Left lobe of liver (tissue), 2 donors: ENCODE measurements around the gene CHD9. TPM values are rescaled to one million over a fixed set of nuclear protein-coding genes. Genes with fewer than 3 reads are reported as not detected.
"Not testable (repeated sequence)": the region's sequence is repeated elsewhere in the genome, so short reads cannot be mapped to it uniquely, and the experiment has no call there.

ENCODE experiments used
- ATAC-seq: fragments of 200-7000 bp; cut with Tn5 transposase; one replicate; pipeline ENCODE4 v1.9.1; 2020; ENCODE audit warnings: mild to moderate bottlenecking, moderate library complexity
- DNase-seq: peaks from one replicate; pipeline ENCODE4 v3.0.0-alpha.2; 2020; ENCODE audit warnings: low spot score
- total RNA-seq: library from RNA; stranded (reverse); gene quantifications from one replicate; pipeline ENCODE4 v1.2.1, GENCODE V29; 2021
- donor health status: DM: no; HTN: no; CAD: no; lungs with moderate emphysema.
- donor health status: DM: no; HTN: yes; CAD: no.

CHD9 gene
- total RNA-seq, 1 donor from 2014 or later, result 34.7 TPM

DNA sequence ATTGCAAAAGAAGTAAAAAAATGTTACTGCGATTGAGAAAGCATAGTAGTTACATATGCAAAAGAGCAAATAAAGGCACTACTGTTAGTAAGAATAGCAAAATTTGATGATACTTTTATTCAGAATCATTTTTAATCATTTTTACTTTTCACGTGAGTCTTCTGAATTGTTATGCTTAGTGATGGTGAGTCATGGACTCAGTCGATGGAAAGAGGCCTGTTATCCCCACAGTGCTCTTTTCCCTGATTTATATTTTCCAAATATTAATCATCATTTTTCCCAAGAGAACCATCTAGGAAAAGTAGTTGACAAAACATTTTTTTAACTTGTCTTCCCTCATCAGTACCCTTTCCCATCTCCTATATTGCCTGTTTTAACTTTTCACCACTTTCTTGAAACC is 181.1 kb downstream of the CHD9 start:
- DNase-seq (no peak), ATAC-seq (no peak)

DNA sequence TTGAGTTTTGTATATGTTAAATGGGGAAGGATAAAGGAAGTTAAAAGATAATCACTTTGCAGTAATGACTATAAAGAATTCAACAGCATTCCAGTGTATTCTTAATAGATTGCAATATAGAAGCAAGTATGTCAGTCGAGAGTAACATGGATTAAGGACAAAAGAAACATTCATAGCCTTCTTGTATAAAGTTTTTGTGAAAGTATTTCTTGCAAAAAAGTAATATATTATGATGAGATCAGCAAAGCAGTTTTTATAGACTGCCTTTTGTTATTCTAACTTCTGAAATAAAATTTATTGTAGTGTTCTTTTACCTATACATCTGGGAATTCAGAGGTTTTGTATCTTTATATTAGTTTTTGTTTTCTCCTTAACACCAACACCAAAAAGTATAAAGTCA is 194.5 kb downstream of the CHD9 start:
- ATAC-seq, result no peak

DNA sequence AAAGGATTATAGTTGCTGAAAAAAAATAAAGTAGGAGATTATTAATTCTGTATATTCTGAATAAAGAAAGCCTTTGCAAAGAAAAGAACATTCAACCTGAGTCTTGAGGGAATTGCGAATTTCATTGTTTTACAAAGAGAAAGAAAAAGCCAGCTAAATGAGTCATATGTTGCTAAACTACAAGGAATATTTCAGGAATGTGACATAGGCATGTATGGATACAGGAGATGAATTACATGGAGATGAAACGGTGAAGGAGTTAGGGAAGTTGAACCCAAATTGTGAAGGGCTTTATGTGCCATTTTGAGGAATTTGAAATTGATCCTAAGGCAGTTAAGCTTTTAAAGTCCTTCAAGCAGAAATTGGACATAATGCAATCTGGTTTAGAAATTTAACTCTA is 202.2 kb downstream of the CHD9 start:
- no peak for DNase-seq
- no peak for ATAC-seq

More for the DNA sequence above, 194.5 kb downstream of the CHD9 start:
- DNase-seq, result no peak

DNA sequence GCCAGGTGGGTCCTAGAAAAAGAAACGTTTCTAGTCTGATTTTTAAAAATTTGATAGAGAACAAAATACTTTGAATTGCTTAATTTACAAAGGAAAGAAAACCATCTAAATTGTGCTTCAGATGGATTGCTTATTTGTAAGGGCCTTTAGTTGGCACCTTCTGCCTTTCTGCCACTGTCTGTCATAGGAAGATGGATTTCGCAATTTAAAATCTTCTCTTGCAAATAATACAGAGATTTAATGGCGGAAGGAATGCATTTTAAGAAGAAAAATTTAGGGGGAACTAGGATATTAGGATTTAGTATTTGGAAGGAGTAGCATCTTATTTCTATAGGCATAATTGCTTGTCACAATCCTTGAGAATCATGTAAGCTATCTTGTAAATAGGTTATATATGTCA is 204.0 kb downstream of the CHD9 start:
- ATAC-seq (no peak), DNase-seq (no peak)

DNA sequence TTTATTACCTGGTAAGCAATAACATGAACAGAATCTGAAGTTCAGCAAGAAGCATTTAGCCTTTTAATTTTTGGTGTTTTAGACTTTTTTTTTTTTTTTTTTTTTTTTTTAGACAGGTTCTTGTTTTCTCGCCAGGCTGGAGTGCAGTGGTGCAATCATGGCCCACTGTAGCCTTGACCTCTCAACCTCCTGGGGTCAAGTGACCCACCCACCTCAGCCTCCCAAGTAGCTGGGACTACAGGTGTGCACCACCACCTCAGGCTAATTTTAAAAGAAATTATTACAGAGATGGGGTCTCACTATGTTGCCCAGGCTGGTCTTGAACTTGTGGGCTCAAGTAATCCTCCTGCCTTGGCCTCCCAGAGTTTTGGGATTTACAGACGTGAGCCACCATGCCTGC is 206.5 kb downstream of the CHD9 start:
- no peak for ATAC-seq
- no peak for DNase-seq

DNA sequence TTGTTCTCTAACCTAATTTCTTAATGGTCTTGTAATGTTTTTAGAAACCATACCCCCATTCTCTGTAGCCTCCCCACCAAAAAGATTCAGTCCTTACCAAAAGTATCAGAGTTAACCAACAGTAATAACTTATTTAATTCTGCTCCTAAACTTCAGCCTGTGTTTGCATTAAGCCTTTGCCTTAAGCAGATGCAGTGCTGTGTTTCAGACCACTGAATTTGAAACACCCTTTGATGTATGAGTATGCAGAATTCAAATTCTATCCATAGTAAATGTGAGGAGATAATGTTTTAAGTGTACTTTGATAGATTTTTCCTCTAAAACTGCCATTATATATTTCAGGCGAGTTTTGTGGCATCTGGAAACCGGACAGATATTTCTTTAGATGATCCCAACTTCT is 207.9 kb downstream of the CHD9 start:
- no peak for DNase-seq
- ATAC-seq, result no peak

DNA sequence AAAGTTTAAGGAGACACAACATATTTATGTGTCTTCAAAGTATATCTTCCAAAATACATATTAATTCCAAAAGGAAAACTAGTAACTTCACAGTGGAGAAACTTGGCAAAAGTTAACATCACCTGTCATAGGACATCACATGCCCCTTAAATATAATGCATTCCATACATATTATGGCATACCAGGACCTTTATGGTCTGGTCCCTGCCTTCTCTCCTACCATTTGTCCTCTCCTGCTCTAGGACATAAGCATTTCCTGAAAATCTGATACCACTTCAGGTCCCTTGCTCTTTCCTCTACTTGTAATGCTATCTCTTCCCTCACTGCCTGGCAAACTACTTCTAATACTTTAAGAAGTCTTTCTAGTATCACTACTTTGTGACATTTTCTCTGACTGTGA is 211.4 kb downstream of the CHD9 start:
- ATAC-seq, result no peak
- no peak for DNase-seq

DNA sequence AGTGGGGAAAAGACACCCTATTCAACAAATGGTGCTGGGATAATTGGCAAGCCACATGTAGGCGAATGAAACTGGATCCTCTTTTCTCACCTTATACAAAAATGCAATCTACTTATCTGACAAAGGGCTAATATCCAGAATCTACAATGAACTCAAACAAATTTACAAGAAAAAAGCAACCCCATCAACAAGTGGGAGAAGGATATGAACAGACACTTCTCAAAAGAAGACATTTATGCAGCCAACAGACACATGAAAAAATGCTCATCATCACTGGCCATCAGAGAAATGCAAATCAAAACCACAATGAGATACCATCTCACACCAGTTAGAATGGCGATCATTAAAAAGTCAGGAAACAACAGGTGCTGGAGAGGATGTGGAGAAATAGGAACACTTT is 223.7 kb downstream of the CHD9 start:
- not testable (repeated sequence) for DNase-seq, ATAC-seq

DNA sequence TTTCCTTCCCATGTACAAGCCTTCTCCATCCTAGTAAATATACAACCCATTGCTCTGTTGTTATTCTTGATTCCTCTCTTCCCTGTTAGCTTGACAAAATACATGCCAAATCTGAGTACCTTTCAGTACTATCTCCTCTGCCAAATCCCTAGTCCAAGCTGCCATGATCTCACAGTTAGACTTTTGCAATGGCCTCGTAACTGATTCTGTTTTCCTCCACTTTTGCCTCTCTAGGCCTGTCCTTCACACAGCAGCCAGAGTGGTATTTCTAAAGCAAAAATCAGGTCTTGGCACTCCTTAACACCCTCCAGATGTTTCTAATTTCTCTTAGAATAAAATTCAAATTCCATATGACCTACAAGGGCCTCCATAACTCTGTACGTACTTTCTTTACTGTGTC is 226.5 kb downstream of the CHD9 start:
- DNase-seq (no peak), ATAC-seq (peak; percentile 72)

DNA sequence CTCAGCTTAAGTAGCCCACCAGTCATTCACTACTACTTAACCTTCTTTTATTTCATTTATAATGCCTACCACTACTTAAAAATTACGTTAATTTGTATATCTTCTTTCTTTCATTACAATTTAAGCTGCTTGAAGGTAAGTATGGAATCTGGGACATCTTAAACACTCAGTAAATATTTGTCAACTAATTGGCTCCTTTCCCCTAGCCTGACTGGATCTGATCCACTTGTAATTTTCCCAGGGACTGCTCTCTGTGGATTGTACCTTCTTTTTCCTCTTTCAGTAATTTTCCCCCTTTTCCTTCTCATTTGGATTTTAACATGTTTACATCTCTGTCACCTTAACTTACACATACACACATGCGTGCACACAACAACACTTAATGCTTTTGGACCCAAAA is 227.1 kb downstream of the CHD9 start:
- DNase-seq, result no peak
- peak; percentile 78 for ATAC-seq

DNA sequence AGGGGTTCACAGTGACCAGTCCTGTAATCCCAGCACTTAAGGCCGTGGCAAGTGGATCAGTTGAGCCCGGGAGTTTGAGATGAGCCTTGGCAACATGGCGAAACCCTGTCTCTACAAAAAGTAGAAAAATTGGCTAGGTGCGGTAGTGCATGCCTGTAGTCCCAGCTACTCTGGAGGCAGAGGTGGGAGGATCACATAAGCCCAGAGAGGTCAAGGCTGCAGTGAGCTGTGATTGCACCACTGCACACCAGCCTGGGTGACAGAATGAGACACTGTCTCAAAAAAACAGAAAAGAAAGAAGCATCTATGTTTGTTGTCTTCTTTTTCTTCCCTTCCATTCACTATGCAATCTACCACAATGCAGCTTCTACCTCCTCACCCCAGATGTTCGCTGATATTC is 227.5 kb downstream of the CHD9 start:
- ATAC-seq, result peak; percentile 9
- no peak for DNase-seq

DNA sequence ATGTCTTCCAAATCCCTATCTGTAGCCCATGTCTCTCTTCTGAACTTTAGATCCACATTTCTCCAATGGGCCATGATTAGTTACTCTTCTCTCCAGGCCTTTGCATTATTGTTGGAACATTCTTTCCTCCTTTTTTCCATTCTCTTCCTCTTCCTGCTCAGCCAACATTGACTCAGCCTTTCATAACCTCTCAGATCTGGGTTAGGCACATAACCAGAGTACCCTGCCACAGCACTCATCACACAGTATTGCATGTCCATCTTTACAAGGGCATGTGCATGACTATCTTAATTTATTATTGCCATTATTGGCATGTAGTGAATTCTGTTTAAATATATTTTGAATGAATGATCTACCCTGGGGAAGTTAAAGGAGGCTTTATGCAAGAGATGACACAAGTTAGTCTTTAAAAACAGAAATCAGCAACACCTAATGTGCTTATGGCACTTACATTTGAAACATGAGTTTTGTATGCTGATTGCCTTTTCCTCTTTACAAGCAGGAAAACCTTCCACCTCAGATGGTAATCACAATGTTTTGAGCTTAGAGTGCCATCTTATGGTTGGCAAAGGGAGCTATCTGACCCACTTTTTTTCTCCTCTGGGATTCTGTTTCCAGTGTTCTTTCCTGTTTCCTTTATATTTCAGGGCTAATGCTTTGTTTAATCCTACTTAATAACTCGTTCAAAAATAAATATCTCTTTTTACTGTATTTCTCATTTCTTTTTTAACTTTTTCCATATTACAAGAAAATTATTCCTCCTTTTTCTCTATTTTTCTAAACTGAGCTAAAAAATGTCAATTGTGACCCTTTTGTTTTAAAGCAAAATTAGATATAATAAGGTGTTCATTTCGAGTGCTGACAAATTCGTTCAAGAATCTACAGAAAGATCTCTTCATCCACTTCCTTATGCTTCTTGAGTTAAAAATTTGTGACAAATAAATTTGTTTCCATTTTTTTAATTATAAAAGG is 228.5 kb downstream of the CHD9 start:
- DNase-seq (no peak), ATAC-seq (peak; percentile 76)

DNA sequence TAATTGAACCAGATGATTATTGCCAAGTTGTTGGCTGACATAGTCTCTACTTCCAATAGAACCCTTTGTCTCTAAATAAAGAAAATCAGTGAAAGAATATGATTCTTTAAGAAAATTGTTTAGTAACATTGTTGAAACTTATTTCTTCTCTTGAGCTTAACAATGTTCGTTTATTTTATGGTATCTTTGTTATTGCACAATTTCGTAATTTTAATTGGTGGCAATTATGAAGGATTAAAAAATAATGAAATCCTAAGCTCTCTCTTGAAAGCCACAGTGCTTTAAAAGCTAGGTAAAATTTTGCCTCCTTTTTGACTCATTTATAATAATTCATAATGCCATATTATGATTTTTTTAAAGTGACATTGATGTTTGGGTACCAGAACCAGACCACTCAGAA is 230.4 kb downstream of the CHD9 start:
- DNase-seq (no peak), ATAC-seq (no peak)

DNA sequence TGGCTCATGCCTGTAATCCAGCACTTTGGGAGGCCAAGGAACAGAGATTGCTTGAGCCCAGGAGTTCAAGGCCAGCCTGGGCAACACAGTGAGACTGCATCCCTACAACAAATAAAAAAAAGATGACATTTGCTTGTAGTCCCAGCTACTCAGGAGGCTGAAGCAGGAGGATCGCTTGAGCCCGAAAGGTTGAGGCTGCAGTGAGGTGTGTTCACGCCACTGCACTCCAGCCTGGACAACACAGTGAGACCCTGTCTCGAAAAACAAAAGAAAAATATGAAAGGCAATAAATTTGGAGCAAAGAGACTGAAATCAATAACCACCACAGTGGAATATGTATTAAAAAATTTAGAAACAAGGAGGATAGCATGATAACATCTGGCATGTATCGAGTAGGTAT is 235.7 kb downstream of the CHD9 start:
- DNase-seq (no peak), ATAC-seq (no peak)

DNA sequence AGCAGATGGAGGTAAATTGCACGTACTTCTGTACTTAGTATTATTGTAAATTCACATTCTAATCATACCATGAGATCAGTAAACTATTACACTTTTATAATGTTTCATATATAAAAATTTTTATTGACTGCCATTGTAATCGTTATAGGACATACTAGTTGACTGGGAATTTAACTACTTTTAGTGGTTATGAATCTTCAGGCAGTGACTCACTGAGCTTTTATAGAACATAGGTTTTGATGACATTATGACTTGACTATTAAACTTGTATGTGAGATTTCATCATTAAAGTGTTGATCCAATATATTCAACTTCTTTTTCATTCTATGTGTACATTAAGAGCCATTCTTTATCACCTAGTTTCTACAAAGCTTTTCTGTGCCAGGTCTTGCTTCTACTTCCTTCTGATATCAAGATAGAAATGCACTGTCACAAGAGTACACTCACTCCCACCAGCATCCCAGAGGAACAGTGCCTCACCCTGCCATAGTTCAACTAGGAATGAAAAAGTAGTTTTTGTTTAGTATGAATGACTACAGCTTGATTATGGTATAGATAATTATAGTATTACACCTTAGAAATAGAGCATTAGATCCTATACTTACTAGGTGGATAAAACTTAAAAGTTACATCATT is 237.1 kb downstream of the CHD9 start:
- no peak for DNase-seq
- ATAC-seq, result no peak

DNA sequence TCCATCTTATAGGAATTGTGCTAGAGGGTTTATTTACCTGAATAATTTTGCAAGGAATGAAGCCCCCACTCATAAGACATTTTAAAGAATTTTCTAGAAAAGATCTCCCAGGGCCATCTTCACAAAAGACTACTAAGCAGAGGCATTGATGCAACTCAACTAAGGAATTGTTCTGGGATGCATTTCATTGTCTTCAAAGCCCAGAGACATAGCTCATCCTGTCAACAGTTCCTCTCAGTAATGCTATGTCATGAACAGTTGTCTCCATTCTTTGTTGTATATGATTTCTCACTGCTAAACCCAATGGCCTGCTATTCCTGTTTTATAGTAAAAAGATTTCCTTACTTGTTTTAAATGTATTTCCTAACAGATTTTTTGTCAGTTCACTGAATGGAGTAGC is 242.7 kb downstream of the CHD9 start:
- no peak for ATAC-seq

DNA sequence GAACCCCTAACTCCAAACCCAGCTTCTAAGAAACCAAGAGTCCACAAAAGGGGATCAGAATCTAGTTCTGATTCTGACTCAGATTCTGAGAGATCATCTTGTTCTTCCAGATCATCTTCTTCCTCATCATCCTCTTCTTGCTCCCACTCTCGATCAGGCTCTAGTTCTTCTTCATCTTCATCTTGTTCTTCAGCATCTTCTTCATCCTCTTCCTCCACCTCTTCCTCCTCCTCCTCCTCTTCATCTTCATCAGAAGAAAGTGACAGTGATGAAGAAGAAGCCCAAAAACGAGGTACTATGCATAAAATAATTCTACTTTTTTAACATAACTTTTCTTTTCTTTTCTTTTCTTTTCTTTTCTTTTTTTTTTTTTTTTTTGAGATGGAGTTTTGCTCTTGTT is 249.5 kb downstream of the CHD9 start:
- ATAC-seq, result no peak

More for the DNA sequence above, 242.7 kb downstream of the CHD9 start:
- no peak for DNase-seq

DNA sequence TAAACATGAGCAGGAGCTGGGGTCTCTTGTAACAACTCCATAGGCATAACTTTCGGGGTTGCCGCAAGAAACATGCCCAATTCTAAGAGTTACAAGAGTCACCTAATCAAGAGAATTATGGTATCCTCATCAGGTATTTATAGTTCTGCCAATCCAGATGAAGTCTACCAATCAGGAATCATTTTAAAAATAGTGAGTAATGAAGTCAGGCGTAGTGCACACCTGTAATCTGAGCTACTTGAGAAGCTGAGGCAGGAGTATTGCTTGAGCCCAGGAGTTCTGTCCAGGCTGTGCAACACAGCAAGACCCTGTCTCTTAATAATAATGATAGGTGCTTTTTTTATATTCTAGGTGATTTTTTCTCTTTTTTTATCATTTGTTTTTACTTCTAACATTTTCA is 251.0 kb downstream of the CHD9 start:
- no peak for ATAC-seq
- DNase-seq, result no peak

More for the DNA sequence above, 249.5 kb downstream of the CHD9 start:
- DNase-seq, result no peak

DNA sequence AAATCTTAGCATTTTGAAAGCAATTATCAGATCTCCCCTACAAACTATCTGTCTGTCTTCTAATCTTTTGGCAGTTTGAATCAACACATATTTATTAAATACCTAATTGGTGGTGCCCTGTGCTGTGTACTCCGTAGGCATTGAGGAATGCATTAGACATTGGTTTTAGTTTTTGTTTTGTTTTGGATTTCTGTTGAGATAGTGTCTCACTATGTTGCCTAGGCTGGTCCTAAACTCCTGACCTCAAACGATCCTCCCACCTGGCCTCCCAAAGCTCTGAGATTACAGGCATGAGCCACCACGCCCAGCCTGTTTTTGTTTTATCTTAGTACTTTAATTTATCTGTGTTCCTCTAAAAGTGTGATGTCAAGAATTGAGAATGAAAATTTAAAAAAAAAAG is 254.7 kb downstream of the CHD9 start:
- DNase-seq (no peak), ATAC-seq (no peak)

DNA sequence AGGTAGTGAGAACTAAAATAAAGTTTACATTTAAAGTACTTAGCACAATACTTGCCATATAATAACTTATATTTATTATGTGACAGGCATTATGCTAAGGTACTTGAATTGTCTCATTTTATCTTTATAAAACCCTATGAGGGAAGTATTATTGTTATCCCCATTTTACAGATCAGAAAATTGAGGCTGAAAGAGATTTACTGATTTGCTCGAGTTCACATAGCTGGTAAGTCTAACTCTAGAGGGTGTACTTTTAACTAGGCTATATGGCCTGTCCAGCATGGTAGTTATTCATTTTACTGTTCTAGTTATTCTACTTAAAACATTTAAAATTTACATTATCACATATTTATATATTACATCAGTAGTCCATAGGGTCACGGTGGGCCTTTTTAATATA is 266.2 kb downstream of the CHD9 start:
- ATAC-seq, result no peak
- DNase-seq, result no peak

DNA sequence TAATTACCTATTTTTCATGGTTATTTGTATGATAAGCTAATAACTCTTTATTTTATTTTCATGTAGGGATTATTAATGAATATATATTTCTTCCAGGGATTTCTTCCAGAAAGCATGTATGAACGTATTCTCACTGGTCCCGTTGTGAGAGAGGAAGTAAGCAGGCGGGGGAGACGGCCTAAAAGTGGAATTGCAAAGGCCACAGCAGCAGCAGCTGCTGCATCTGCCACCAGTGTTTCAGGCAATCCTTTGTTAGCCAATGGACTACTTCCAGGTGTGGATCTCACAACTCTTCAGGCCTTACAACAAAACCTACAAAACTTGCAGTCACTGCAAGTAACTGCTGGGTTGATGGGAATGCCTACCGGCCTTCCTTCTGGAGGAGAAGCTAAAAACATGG is 269.1 kb downstream of the CHD9 start:
- no peak for ATAC-seq
- no peak for DNase-seq

DNA sequence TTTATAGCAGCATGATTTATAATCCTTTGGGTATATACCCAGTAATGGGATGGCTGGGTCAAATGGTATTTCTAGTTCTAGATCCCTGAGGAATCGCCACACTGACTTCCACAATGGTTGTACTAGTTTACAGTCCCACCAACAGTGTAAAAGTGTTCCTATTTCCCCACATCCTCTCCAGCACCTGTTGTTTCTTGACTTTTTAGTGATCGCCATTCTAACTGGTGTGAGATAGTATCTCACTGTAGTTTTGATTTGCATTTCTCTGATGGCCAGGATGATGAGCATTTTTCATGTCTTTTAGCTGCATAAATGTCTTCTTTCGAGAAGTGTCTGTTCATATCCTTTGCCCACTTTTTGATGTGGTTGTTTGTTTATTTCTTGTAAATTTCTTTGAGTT is 276.2 kb downstream of the CHD9 start:
- not testable (repeated sequence) for DNase-seq, ATAC-seq
